Measurements from ENCODE around the gene NPPB.

The NPPB gene

DNA sequence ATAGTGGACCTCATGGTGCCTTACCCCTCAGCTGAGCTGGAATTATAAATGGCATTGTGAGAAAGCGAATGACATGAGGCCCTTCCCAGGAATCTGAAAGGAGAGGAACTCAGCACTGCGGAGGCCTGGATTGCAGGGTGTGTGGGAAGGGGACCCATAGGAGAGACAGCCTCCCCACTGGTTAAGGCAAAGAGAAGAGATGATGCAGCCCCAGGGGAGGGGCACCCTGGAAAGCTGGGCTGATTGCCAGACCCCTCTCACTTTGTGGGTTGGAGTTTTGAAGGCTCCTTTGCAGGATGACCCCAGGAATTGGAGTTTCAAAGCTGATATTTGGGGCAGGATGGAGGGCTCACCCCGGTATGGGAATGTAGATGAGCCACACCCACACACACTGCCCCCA is 2.0 kb downstream of the NPPB start:
- DNase-seq, result no peak

GRCh38 chr1:11855430-11855829 is 3.3 kb downstream of the NPPB start:
- no peak for DNase-seq

- no peak for DNase-seq
Observed at GRCh38 chr1:11854519-11854918, 4.2 kb downstream of the NPPB start.

GRCh38 chr1:11851180-11851579 is 7.6 kb downstream of the NPPB start:
- DNase-seq, result no peak

GRCh38 chr1:11850156-11850555 is 8.6 kb downstream of the NPPB start:
- no peak for DNase-seq

GRCh38 chr1:11848373-11848700 is 10.4 kb downstream of the NPPB start:
- no peak for DNase-seq

DNA sequence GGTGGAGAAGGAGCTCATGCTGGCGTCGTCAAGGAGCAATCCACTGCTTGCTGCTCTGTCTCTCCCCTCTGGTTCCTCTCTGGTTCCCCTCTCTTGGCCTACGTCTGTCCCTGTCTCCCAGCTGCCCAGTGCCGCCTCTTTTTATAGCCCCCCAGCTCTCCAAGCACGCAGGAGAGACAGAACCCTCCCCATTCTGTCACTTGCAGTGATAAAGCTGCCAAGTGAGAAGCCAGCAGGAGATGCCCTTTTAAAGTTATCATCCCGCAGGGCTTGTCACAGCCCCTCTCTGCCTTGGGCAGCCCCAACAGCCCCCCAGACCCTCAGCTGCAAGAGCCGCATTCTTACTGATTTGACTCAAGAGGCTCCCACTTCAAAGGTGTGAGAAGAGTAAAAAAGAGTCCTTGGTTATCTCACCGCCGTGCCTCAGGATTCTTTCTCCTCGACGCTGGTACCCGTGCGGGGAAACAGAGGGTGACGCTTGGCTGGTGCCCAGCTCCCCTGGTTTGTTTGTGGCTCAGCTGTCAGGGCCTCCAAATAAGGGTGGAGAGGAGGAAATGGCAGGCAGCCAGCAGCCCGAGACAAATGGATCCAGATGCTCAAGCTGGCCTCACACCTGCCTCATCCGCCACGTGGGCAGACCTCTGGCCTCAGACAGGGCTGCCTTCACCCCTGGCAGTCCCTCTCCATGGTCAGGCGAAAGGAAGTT is 10.9 kb downstream of the NPPB start, which contains the start of gene NPPA:
TSS of gene NPPA (minus strand) at position 117 of the 706 bp plus-strand sequence. CDS start at position 18, 99 bp downstream.
- peak; percentile 48 to 71 for DNase-seq

- no peak for DNase-seq
Observed at GRCh38 chr1:11845641-11846335, 13.0 kb downstream of the NPPB start.

GRCh38 chr1:11842154-11843041 is 16.3 kb downstream of the NPPB start:
- DNase-seq, result no peak

DNA sequence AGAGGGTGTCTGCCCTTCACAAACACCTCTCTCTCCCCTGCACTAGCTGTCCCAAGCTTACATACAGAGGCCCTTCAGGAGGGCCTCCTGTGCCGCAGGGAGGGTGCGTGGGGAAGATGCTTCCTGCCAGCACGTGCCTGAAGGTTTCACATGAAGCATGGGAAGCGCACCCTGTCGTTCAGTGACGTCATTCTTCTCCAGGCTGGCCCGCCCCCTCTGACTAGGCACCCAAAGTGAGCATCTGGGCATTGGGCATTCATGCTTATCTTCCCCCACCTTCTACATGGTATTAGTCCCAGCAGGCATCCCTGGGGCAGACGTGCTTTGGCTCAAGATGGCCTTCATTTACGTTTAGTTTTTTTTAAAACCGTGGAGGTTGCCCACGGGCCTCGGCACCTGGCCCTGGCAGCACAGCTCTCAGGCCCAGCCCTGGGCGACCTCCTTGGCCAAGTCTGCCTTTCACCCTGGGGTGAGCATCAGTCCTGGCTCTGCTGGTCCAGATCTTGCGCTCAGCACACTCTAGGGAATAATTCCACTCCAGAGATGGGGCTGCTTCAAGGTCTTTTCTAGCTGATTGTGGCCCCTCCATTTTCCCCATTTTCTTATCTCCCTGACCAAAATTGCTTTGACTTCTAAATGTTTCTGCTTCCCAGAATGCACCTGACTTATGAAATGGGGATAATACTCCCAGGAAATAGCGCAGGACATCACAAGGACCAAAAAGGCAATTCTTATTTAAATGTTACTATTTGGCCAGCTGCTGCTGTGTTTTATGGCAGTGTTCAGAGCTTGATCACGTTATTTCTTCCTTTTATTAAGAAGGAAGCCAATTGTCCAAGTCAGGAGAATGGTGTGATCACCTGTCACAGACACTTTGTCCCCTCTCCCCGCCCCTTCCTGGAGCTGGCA is 17.2 kb downstream of the NPPB start:
- DNase-seq, result no peak

GRCh38 chr1:11839727-11840705 is 18.7 kb downstream of the NPPB start:
- DNase-seq, result no peak

GRCh38 chr1:11838349-11839272 is 20.1 kb downstream of the NPPB start:
- peak; percentile 5 to 25 for DNase-seq

DNA sequence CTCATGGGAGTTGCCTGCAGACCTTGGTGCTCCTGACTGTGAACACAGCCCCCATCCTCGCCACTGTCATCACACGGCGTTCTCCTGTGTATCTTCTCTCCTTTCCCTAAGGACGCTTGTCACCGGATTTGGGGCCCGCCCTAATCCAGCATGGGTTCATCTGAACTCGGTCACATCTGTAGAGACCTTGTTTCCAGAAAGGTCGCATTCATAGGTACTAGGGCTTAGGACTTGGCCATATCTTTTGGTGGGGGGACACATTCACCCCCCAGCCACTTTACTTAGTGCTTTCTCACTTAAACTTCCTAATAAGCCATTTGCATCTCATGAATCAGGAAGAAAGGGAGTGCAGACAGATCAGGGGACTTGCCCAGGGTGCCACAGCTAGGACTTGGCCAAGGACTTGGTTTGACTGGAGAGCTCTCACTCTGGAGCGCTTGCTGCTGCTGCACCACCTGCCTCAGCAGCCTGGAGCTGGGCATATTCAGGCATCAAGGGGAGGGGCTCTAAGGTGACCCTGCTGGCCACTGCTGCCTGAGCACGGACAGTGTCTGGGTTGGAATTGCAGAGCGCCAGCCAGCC is 20.9 kb downstream of the NPPB start:
- DNase-seq, result no peak

GRCh38 chr1:11836955-11837766 is 21.6 kb downstream of the NPPB start:
- DNase-seq, result no peak

- no peak for DNase-seq
Observed at GRCh38 chr1:11835441-11836225, 23.1 kb downstream of the NPPB start.

DNA sequence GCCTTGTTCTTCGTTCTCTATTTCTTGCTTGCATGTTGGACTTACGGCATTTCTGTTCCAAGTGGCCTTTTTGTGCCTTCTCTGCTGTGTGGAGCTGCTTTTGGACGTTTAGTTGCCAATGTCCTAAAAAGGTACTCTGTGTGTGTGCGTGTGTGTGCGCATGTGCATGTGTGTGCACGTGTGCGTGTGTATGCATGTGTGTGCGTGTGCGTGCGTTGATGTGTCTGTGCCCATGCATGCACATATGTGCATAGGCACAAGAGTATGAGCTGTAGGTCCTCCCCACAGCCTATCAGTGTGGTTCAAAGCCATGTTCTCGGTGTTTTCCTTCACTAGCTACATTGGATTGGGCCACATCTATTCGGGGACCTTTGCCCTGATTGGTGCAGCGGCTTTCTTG is 24.8 kb downstream of the NPPB start:
- no peak for DNase-seq

GRCh38 chr1:11833497-11833896 is 25.2 kb downstream of the NPPB start:
- no peak for DNase-seq

All from NCI-H187 (cell line).